Measurements from ENCODE around the gene CYS1.
A peak's percentile ranks its signal among the peaks of the same experiment; 100 is the strongest.

Gene CYS1

DNA sequence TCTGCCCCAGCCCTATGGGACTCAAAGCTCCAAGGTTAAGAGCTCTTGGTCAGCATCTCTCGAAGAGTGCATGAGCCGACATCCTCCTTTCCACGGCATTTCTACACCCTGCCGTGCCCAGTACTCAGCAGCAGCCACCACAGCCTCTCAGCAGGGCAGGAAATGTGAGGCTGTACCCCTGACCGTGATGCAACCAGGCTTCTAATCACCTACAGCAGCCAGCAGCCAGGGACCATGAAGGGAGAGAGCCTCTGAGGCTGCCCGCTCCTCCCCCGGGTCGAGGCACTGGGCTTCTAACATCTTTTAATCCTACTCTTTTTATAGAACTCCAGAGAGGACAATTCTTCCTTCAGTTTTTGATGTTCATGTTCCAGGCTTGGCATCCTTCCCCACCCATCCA is 6.5 kb downstream of the CYS1 start:
- DNase-seq (ENCODE audit: insufficient read length, low spot score) (no peak), FAIRE-seq (no peak)

GRCh38 chr2:10072656-10073480 is 7.3 kb downstream of the CYS1 start:
- FAIRE-seq, result peak; percentile 96

GRCh38 chr2:10071595-10071994 is 8.6 kb downstream of the CYS1 start:
- no peak for DNase-seq (ENCODE audit: insufficient read length, low spot score)
- FAIRE-seq, result no peak

More at GRCh38 chr2:10072656-10073480, 7.3 kb downstream of the CYS1 start:
- peak; percentile 93 for DNase-seq (ENCODE audit: insufficient read length, low spot score)

- FAIRE-seq (no peak), DNase-seq (ENCODE audit: insufficient read length, low spot score) (no peak)
Measured at GRCh38 chr2:10071176-10071575, 9.0 kb downstream of the CYS1 start.

GRCh38 chr2:10067881-10068280 is 12.3 kb downstream of the CYS1 start:
- DNase-seq (ENCODE audit: insufficient read length, low spot score) (no peak), FAIRE-seq (no peak)

- FAIRE-seq, result no peak
- DNase-seq (ENCODE audit: insufficient read length, low spot score), result no peak
Measured at GRCh38 chr2:10067330-10067729, 12.9 kb downstream of the CYS1 start.

DNA sequence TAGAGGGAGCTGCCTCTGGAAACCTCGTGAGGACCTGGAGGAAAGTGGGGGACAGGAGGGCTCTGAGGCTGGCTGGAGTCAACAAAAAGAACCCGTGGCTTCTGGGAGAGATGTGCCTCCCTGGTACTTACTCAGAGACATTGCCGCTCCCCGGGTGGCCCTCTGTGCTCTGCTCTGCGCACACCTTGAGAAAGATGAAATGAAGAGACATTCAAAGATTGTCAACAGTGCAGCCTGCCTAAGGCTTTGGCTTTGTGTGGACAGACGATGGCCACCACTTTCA is 14.5 kb downstream of the CYS1 start:
- DNase-seq (ENCODE audit: insufficient read length, low spot score), result no peak
- no peak for FAIRE-seq

- DNase-seq (ENCODE audit: insufficient read length, low spot score) (no peak), FAIRE-seq (no peak)
Measured at GRCh38 chr2:10064932-10065772, 15.1 kb downstream of the CYS1 start.

DNA sequence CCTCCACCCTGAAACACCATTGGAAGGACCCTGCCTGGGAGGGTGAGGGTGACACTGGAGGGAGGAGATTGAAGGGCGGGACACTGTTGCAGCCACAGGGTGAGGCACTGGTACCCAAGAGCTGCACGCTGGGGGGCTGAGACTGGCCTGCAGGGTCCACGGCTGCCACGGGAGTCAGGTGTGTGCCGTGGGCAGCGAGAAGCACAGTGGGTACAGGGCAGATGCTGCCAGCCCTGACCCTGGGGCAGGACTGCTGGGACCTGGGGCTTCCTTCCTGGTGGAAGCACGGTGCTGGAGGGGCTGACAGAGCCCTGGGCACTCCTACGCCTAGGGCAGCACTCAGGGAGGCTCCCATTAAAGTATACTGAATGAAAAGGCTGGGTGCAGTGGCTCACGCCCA is 16.6 kb downstream of the CYS1 start:
- DNase-seq (ENCODE audit: insufficient read length, low spot score), result no peak
- no peak for FAIRE-seq

DNA sequence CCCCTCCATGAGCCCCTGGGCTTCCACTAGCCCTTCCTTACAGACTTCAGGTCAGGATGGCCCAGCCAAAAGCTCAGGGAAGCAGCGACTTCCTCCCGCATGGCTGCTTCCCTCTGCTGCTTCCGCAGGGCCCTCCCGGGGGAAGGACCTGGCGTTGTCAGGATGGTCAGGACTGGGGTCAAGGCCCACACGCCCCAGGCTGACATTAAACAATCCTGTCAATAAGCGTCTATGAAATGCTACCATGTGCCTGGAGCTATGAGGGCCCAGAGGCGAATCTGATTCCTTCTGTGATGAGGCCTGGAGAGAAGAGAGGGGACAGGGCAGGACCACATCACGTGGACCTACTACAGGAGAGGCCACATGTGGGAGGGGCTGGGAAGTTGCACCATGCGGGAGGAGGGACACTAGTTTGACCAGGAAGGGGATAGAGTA is 17.3 kb downstream of the CYS1 start:
- FAIRE-seq, result no peak
- DNase-seq (ENCODE audit: insufficient read length, low spot score), result no peak

DNA sequence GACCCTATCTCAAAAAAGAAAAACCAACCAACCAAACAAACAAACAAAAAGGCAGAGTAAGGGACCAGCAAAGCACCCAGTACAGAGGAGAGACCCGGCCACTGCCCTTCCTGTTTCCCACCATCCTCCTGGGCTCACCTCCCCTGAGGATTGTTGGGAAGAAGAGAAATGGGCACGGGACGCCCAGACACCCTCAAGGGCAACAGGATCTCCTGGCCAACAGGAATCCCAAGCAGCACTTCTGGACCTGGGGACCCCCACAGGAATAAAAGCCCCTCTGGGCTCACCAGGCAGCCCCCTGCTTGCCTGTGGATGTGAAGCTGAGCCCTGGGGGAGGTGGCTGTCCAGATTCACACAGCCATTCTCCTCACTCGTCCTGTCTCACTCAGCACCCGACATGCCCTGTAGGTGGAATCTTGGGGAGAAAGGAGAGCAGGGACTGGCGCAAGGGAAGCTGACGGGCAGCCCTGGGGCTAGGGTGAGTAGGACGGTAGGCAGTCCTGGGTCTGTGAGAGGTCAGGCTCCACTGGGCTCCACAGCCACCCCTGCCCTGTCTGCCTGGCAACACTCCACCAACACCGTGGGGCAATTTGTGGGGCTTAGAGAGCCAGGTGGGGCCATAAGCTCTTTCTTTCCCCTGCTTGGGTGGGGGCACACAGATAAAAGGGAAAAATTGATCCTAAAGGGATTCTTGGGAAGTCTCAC is 18.8 kb downstream of the CYS1 start:
- DNase-seq (ENCODE audit: insufficient read length, low spot score), result no peak
- FAIRE-seq, result no peak

GRCh38 chr2:10059552-10060335 is 20.5 kb downstream of the CYS1 start:
- no peak for DNase-seq (ENCODE audit: insufficient read length, low spot score)
- FAIRE-seq, result no peak

DNA sequence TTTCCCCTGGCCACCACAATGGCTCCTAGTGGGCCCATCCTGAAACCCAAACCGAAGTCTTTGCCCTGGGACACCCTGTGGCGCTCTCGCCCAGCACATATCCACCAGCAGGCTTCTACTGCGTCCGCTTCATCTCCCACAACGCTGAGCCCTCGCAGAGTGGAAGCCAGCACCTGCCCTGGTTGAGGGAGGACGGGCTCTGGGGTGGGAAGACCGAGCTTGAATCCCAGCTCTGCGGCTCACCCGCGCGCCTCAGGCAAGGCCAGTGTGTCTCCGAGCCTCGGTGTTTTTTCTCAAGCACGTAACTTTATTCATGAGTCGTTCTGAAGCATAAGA is 21.2 kb downstream of the CYS1 start:
- DNase-seq (ENCODE audit: insufficient read length, low spot score), result no peak
- no peak for FAIRE-seq

DNA sequence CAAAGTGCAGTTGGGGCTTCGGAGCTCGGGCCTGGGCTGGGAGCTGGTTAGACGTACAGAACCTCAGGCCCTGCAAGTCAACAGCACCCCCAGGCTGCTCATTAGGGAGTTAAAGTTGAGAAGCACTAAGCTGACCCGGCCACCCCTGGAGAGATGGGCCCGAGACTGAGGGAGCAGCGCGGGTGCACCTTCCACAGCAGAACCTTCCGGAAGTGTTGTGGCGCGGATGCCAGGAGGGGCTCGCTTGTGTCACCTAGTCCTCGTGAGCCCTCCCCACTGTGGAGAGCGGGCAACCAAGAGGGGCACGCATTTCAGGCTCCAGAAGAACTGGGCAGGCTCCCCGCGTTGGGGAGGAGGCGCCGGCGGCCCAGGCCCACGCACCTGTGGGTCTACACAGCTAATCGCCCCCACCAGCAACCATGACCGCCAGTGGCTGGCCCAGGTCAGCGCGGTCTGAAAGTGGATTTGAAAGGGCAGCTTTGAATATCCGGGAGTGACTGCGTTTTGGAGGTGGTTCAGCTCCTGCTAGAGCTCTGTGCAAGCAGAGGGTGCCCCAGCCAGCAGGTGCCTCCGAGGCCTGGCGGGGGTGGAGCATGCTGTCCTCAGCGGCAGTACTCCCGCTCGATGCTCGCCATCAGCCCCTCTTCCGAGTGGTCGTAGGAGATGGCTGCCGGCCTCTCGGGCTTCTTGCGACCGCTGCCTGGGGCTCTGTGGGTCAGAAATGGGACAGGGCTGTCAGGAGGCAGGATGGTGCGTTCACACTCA is 21.8 kb downstream of the CYS1 start:
- FAIRE-seq, result no peak
- DNase-seq (ENCODE audit: insufficient read length, low spot score), result no peak

- FAIRE-seq, result no peak
- DNase-seq (ENCODE audit: insufficient read length, low spot score), result peak; percentile 79
Measured at GRCh38 chr2:10057231-10058107, 22.7 kb downstream of the CYS1 start.

DNA sequence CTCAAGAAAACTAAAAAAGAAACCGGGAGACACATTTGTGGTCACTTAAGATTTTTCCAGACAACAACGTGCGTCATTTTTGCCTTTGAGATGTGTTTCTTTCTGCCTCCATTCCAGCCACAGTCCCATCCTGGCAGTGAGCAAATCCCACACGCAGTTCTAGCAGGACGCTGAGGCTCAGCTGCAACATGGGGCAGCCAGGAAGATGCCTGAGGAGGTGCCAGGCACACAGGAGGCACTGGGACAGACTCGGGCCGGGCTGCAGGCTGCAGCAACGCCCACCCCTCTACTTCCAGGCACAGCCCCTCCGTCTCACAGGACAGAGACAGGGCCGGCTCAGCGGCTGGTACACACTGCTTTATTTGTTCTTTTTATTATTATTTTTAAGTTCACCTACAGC is 23.8 kb downstream of the CYS1 start:
- no peak for DNase-seq (ENCODE audit: insufficient read length, low spot score)
- no peak for FAIRE-seq

- DNase-seq (ENCODE audit: insufficient read length, low spot score), result no peak
- no peak for FAIRE-seq
Measured at GRCh38 chr2:10054976-10055375, 25.2 kb downstream of the CYS1 start.

DNA sequence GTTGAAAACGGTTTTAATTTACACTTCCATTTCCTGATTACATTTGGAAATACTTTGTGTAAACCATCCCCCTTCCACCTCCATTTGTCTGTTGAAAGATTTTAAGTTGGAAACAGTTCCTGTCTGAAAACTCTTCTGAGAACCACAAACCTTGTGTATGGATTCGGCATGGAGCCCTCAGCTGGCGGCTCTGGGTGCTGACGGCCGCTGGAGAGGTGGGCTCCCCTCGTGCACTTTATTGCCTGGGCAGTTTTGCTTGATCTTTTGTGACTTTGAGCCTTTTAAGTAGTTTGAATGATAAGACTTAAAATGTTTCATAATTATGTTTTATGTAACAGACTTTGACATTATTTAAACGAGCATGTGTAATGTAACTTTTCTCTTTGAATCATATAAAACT is 25.8 kb downstream of the CYS1 start:
- FAIRE-seq (no peak), DNase-seq (ENCODE audit: insufficient read length, low spot score) (no peak)

DNA sequence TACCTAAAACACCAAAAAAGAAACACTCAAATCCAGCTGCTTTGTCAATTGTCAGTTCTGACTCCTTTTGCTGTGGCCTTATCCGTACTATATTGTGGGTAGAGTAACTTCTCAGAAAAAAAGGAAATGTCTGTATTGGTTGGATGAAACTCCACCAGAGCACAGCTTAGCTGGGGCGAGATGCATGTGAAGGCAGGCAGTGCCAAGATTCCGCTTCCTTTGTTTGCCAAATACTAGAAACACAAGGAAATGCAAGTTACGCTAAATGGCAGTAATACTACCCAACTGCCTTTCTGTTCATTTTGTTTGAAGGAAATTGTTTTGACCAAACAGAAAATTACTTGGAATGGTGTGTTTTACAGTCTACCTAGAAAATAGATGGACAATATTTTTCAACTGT is 26.9 kb downstream of the CYS1 start:
- FAIRE-seq, result no peak
- no peak for DNase-seq (ENCODE audit: insufficient read length, low spot score)

Data from HTR-8/SVneo (cell line).